Activated naive CD4-positive, alpha-beta T cell treated with anti-CD3 and anti-CD28 coated beads for 36 hours (primary cell): Measurements from ENCODE around the gene HRH3. TPM values are rescaled to one million over a fixed set of nuclear protein-coding genes. Genes with fewer than 3 reads are reported as not detected.

Experiments
- CTCF ChIA-PET: fragments of 350-600 bp; sonication (Branson Sonifier 250); formaldehyde crosslinking; loops from one replicate; lab custom pipeline; 2021; ENCODE audit warnings: antibody characterized with exemption; lab: Charles Lee
- DNase-seq: peaks from one replicate; pipeline ENCODE4 v3.0.0-alpha.2; 2020
- H3K27ac Mint-ChIP-seq: one replicate; pipeline ENCODE4 v1.8.0; 2021; ENCODE audit warnings: mild to moderate bottlenecking, mixed read lengths
- H3K27me3 Mint-ChIP-seq: one replicate; pipeline ENCODE4 v1.8.0; 2021; ENCODE audit warnings: low read depth, mixed read lengths
- H3K36me3 Mint-ChIP-seq: one replicate; pipeline ENCODE4 v1.8.0; 2021; ENCODE audit warnings: low read depth, mixed read lengths
- H3K4me1 Mint-ChIP-seq: one replicate; pipeline ENCODE4 v1.8.0; 2021; ENCODE audit warnings: low read depth, mixed read lengths
- H3K4me3 Mint-ChIP-seq: one replicate; pipeline ENCODE4 v1.8.0; 2021; ENCODE audit warnings: mild to moderate bottlenecking, moderate library complexity, mixed read lengths
- H3K9me3 Mint-ChIP-seq: one replicate; pipeline ENCODE4 v1.8.0; 2021; ENCODE audit warnings: mixed read lengths
- intact Hi-C: fragments of 100-400 bp; cut with micrococcal nuclease; formaldehyde crosslinking; loops from one replicate; pipeline ENCODE4 v1.15.1; 2023
- total RNA-seq, 2 experiments: library from RNA; stranded (reverse); gene quantifications; one replicate each; pipeline ENCODE4 v1.2.3, GENCODE V29; 2021

The HRH3 gene
- total RNA-seq, 2 experiments from 2014 or later: not detected

- CTCF ChIA-PET: no interaction called here
- peaks cover 33% of the 10 kb centered on the region for H3K36me3 Mint-ChIP-seq
- no peak overlapping the region for H3K27ac Mint-ChIP-seq
- no peaks in the 10 kb centered on the region for H3K4me1 Mint-ChIP-seq
- H3K27me3 Mint-ChIP-seq: no peaks in the 10 kb centered on the region
- no peaks in the 10 kb centered on the region for H3K9me3 Mint-ChIP-seq
- no peak overlapping the region for H3K4me3 Mint-ChIP-seq
- DNase-seq: no peak
- intact Hi-C loops: no loop called here
These were observed 22.8 kb downstream of the HRH3 start for GRCh38 chr20:62197311-62197710.

- CTCF ChIA-PET: no interaction called here
These were observed 23.8 kb downstream of the HRH3 start for GRCh38 chr20:62196286-62196685.

GRCh38 chr20:62195736-62196135 is 24.3 kb downstream of the HRH3 start:
- H3K9me3 Mint-ChIP-seq: no peaks in the 10 kb centered on the region
- H3K27ac Mint-ChIP-seq: no peak overlapping the region
- no peaks in the 10 kb centered on the region for H3K4me1 Mint-ChIP-seq
- H3K36me3 Mint-ChIP-seq: peaks cover 32% of the 10 kb centered on the region
- no peak for DNase-seq
- H3K27me3 Mint-ChIP-seq: no peaks in the 10 kb centered on the region
- intact Hi-C loops: no loop called here
- CTCF ChIA-PET: no interaction called here
- H3K4me3 Mint-ChIP-seq: no peak overlapping the region

More at GRCh38 chr20:62196286-62196685, 23.8 kb downstream of the HRH3 start:
- DNase-seq: no peak
- Mint-ChIP-seq H3K4me1 (no peaks in the 10 kb centered on the region), H3K9me3 (no peaks in the 10 kb centered on the region), H3K36me3 (peaks cover 34% of the 10 kb centered on the region), H3K4me3 (no peak overlapping the region), H3K27ac (no peak overlapping the region), H3K27me3 (no peaks in the 10 kb centered on the region)
- intact Hi-C loops: no loop called here

- Mint-ChIP-seq H3K36me3 (peaks cover 33% of the 10 kb centered on the region), H3K27me3 (no peaks in the 10 kb centered on the region), H3K27ac (no peak overlapping the region), H3K4me1 (no peaks in the 10 kb centered on the region), H3K9me3 (no peaks in the 10 kb centered on the region), H3K4me3 (no peak overlapping the region)
- intact Hi-C loops: no loop called here
- no peak for DNase-seq
- CTCF ChIA-PET: no interaction called here
These were observed 25.0 kb downstream of the HRH3 start for GRCh38 chr20:62195075-62195405.

- H3K27me3 Mint-ChIP-seq: no peaks in the 10 kb centered on the region
- no peaks in the 10 kb centered on the region for H3K9me3 Mint-ChIP-seq
- H3K27ac Mint-ChIP-seq: no peak overlapping the region
- no peak for DNase-seq
- CTCF ChIA-PET: no interaction called here
- intact Hi-C loops: no loop called here
- H3K4me3 Mint-ChIP-seq: no peak overlapping the region
- H3K36me3 Mint-ChIP-seq: peaks cover 21% of the 10 kb centered on the region
- H3K4me1 Mint-ChIP-seq: no peaks in the 10 kb centered on the region
These were observed 26.7 kb downstream of the HRH3 start for GRCh38 chr20:62193079-62194025.

- H3K27me3 Mint-ChIP-seq: no peaks in the 10 kb centered on the region
- H3K4me1 Mint-ChIP-seq: peaks cover 1% of the 10 kb centered on the region
- no peak overlapping the region for H3K27ac Mint-ChIP-seq
- DNase-seq: no peak
- H3K36me3 Mint-ChIP-seq: peaks cover 19% of the 10 kb centered on the region
- CTCF ChIA-PET: interaction anchor here (0.6 kb wide), 1 partner anchor 190 kb away, joined by 3 read pairs; no protein-coding TSS in a partner anchor
- intact Hi-C loops: no loop called here
- no peak overlapping the region for H3K4me3 Mint-ChIP-seq
- no peaks in the 10 kb centered on the region for H3K9me3 Mint-ChIP-seq
These were observed 27.4 kb downstream of the HRH3 start for GRCh38 chr20:62192635-62193034.

GRCh38 chr20:62191781-62192559 is 28.1 kb downstream of the HRH3 start:
- intact Hi-C loops: no loop called here
- H3K4me1 Mint-ChIP-seq: peaks cover 6% of the 10 kb centered on the region
- CTCF ChIA-PET: interaction anchor here (0.6 kb wide), 1 partner anchor 191 kb away, joined by 3 read pairs; no protein-coding TSS in a partner anchor

GRCh38 chr20:62190639-62191411 is 29.3 kb downstream of the HRH3 start:
- H3K4me3 Mint-ChIP-seq: no peak overlapping the region
- intact Hi-C loops: no loop called here
- CTCF ChIA-PET: no interaction called here
- no peaks in the 10 kb centered on the region for H3K9me3 Mint-ChIP-seq
- H3K27ac Mint-ChIP-seq: no peak overlapping the region
- peaks cover 13% of the 10 kb centered on the region for H3K4me1 Mint-ChIP-seq
- no peaks in the 10 kb centered on the region for H3K27me3 Mint-ChIP-seq
- no peak for DNase-seq
- peaks cover 18% of the 10 kb centered on the region for H3K36me3 Mint-ChIP-seq

More at GRCh38 chr20:62191781-62192559, 28.1 kb downstream of the HRH3 start:
- no peak overlapping the region for H3K27ac Mint-ChIP-seq
- peaks cover 19% of the 10 kb centered on the region for H3K36me3 Mint-ChIP-seq
- no peaks in the 10 kb centered on the region for H3K27me3 Mint-ChIP-seq
- no peaks in the 10 kb centered on the region for H3K9me3 Mint-ChIP-seq
- no peak overlapping the region for H3K4me3 Mint-ChIP-seq
- DNase-seq: no peak

GRCh38 chr20:62186887-62187866 is 32.9 kb downstream of the HRH3 start:
- Mint-ChIP-seq H3K27me3 (no peaks in the 10 kb centered on the region), H3K36me3 (peaks cover 12% of the 10 kb centered on the region), H3K9me3 (no peaks in the 10 kb centered on the region), H3K4me1 (peaks cover 32% of the 10 kb centered on the region), H3K27ac (no peak overlapping the region), H3K4me3 (no peak overlapping the region)
- CTCF ChIA-PET: no interaction called here
- DNase-seq: no peak
- intact Hi-C loops: no loop called here

- DNase-seq: no peak
- intact Hi-C loops: no loop called here
- CTCF ChIA-PET: no interaction called here
- no peak overlapping the region for H3K27ac Mint-ChIP-seq
- no peaks in the 10 kb centered on the region for H3K9me3 Mint-ChIP-seq
- H3K27me3 Mint-ChIP-seq: no peaks in the 10 kb centered on the region
- H3K4me3 Mint-ChIP-seq: no peak overlapping the region
- H3K36me3 Mint-ChIP-seq: peaks cover 10% of the 10 kb centered on the region
- H3K4me1 Mint-ChIP-seq: peaks cover 38% of the 10 kb centered on the region
These were observed 34.0 kb downstream of the HRH3 start for GRCh38 chr20:62186096-62186426.

GRCh38 chr20:62183426-62184142 is 36.5 kb downstream of the HRH3 start:
- Mint-ChIP-seq H3K4me1 (peaks cover 38% of the 10 kb centered on the region), H3K9me3 (no peaks in the 10 kb centered on the region), H3K36me3 (peaks cover 5% of the 10 kb centered on the region), H3K4me3 (peak overlapping the region; percentile 87), H3K27me3 (no peaks in the 10 kb centered on the region), H3K27ac (peak overlapping the region; percentile 78)
- no peak for DNase-seq
- intact Hi-C loops: no loop called here
- CTCF ChIA-PET: no interaction called here
